ENCODE measurements around the gene TMEM191C.

TMEM191C gene

GRCh38 chr22:21445437-21446127 is 21.6 kb upstream of the TMEM191C start:
- no peaks in the 10 kb centered on the region for H3K9me3 ChIP-seq (ENCODE audit: low read length)
- no peak overlapping the region for H3K27ac ChIP-seq (ENCODE audit: low read depth, low read length, poor library complexity, severe bottlenecking)
- peaks cover 11% of the 10 kb centered on the region for H3K36me3 ChIP-seq (ENCODE audit: insufficient read depth, low read length)
- no peaks in the 10 kb centered on the region for H3K79me2 ChIP-seq (ENCODE audit: insufficient read depth, low read length)
- H3K4me1 ChIP-seq (ENCODE audit: insufficient read depth, low read length, severe bottlenecking) = no peaks in the 10 kb centered on the region
- no peak for TF ChIP-seq CTCF (IDR thresholded peaks at IDR 0.05; ENCODE audit: low read length)
- TF ChIP-seq EZH2 (IDR thresholded peaks at IDR 0.05; ENCODE audit: borderline replicate concordance, low read length) = no peak
- no peaks in the 10 kb centered on the region for H3K27me3 ChIP-seq (ENCODE audit: insufficient read depth, low read length)
- no peaks in the 10 kb centered on the region for H4K20me1 ChIP-seq (ENCODE audit: insufficient read depth, low read length)
- H3K9ac ChIP-seq (ENCODE audit: low read length) = no peak overlapping the region
- H3K4me3 ChIP-seq (ENCODE audit: low read depth, low read length, poor library complexity, severe bottlenecking) = no peak overlapping the region
- no peak overlapping the region for H3K4me2 ChIP-seq (ENCODE audit: low read length)
- no peaks in the 10 kb centered on the region for H3K9me2 ChIP-seq (ENCODE audit: low read depth, low read length)
- H3F3A ChIP-seq (ENCODE audit: insufficient read depth, low read length) = no peaks in the 10 kb centered on the region
- H2AFZ ChIP-seq (ENCODE audit: low read length) = no peak overlapping the region

- Histone ChIP-seq H3K4me3 (ENCODE audit: low read depth, low read length, poor library complexity, severe bottlenecking) (no peak overlapping the region), H2AFZ (ENCODE audit: low read length) (no peak overlapping the region), H3K9me2 (ENCODE audit: low read depth, low read length) (no peaks in the 10 kb centered on the region), H3K9ac (ENCODE audit: low read length) (no peak overlapping the region), H3K79me2 (ENCODE audit: insufficient read depth, low read length) (no peaks in the 10 kb centered on the region), H3K9me3 (ENCODE audit: low read length) (no peaks in the 10 kb centered on the region), H3K27me3 (ENCODE audit: insufficient read depth, low read length) (no peaks in the 10 kb centered on the region), H4K20me1 (ENCODE audit: insufficient read depth, low read length) (no peaks in the 10 kb centered on the region), H3K27ac (ENCODE audit: low read depth, low read length, poor library complexity, severe bottlenecking) (no peak overlapping the region), H3K4me2 (ENCODE audit: low read length) (no peak overlapping the region), H3F3A (ENCODE audit: insufficient read depth, low read length) (no peaks in the 10 kb centered on the region), H3K36me3 (ENCODE audit: insufficient read depth, low read length) (peaks cover 11% of the 10 kb centered on the region), H3K4me1 (ENCODE audit: insufficient read depth, low read length, severe bottlenecking) (no peaks in the 10 kb centered on the region)
- no peak for TF ChIP-seq CTCF (IDR thresholded peaks at IDR 0.05; ENCODE audit: low read length)
- TF ChIP-seq EZH2 (IDR thresholded peaks at IDR 0.05; ENCODE audit: borderline replicate concordance, low read length) = no peak
These were observed 20.9 kb upstream of the TMEM191C start for GRCh38 chr22:21446128-21446826.

GRCh38 chr22:21446827-21447690 is 20.1 kb upstream of the TMEM191C start:
- Histone ChIP-seq H3K4me2 (ENCODE audit: low read length) (no peak overlapping the region), H2AFZ (ENCODE audit: low read length) (no peak overlapping the region), H4K20me1 (ENCODE audit: insufficient read depth, low read length) (no peaks in the 10 kb centered on the region), H3K79me2 (ENCODE audit: insufficient read depth, low read length) (no peaks in the 10 kb centered on the region), H3K27me3 (ENCODE audit: insufficient read depth, low read length) (no peaks in the 10 kb centered on the region), H3K9ac (ENCODE audit: low read length) (no peak overlapping the region), H3K9me3 (ENCODE audit: low read length) (no peaks in the 10 kb centered on the region), H3F3A (ENCODE audit: insufficient read depth, low read length) (no peaks in the 10 kb centered on the region; the same call in 1 of the 2 replicates), H3K4me1 (ENCODE audit: insufficient read depth, low read length, severe bottlenecking) (no peaks in the 10 kb centered on the region), H3K9me2 (ENCODE audit: low read depth, low read length) (no peaks in the 10 kb centered on the region), H3K27ac (ENCODE audit: low read depth, low read length, poor library complexity, severe bottlenecking) (no peak overlapping the region), H3K36me3 (ENCODE audit: insufficient read depth, low read length) (peaks cover 11% of the 10 kb centered on the region), H3K4me3 (ENCODE audit: low read depth, low read length, poor library complexity, severe bottlenecking) (no peak overlapping the region)
- TF ChIP-seq EZH2 (IDR thresholded peaks at IDR 0.05; ENCODE audit: borderline replicate concordance, low read length) = no peak
- TF ChIP-seq CTCF (IDR thresholded peaks at IDR 0.05; ENCODE audit: low read length) = no peak
